PC-9 (cell line): ENCODE results near the gene AADACL4.

ENCODE experiments used
- CTCF ChIP-seq: fragments of 200-600 bp; sonication (generic); conservative IDR thresholded peaks from 2 replicates; pipeline ENCODE4 v1.6.1; 2017; ENCODE audit warnings: mixed run types, antibody characterized with exemption, mild to moderate bottlenecking, moderate library complexity
- EZH2 ChIP-seq: fragments of 200-600 bp; sonication (generic); IDR thresholded peaks from 2 replicates; pipeline ENCODE4 v1.8.0; 2017; ENCODE audit warnings: antibody characterized with exemption, low read depth

- no peak for TF ChIP-seq EZH2
- TF ChIP-seq CTCF: no peak
Measured at GRCh38 chr1:12615159-12615864, 28.6 kb upstream of the AADACL4 start.
